IMR-90 (cell line): ENCODE measurements around the gene HOXA10. TPM values are rescaled to one million over a fixed set of nuclear protein-coding genes. Genes with fewer than 3 reads are reported as not detected.

ENCODE experiments used
- ATAC-seq: fragments of 200-7000 bp; cut with Tn5 transposase; 2 replicates; pipeline ENCODE4 v1.9.1; 2020; ENCODE audit warnings: low read depth, mild to moderate bottlenecking, moderate library complexity
- BruUV-seq: library from RNA; stranded (reverse); fragments of 400-500 nt; replicated peaks from 2 replicates; lab custom pipeline; 2021; lab: Mats Ljungman, UMichigan
- CTCF ChIA-PET: fragments of 300-600 bp; formaldehyde crosslinking; extraction: SDS; loops from one replicate; lab custom pipeline; 2021; ENCODE audit warnings: antibody characterized with exemption; lab: Yijun Ruan, JAX
- POLR2A ChIA-PET: fragments of 300-600 bp; sonication (Branson Sonifier 250); formaldehyde crosslinking; loops from one replicate; lab custom pipeline; 2022; ENCODE audit warnings: antibody characterized with exemption; ENCODE audit not compliant: unreplicated experiment; lab: Charles Lee
- DNase-seq: peaks from one replicate; pipeline ENCODE4 v3.0.0; 2013
- H2AFZ ChIP-seq: replicated peaks from 2 replicates; pipeline ENCODE3; 2013; ENCODE audit warnings: low read length, mild to moderate bottlenecking; ENCODE audit not compliant: poor library complexity
- H2AK5ac ChIP-seq: 2 replicates; pipeline ENCODE4 v1.6.1; 2013; ENCODE audit warnings: low read depth, low read length, inconsistent platforms
- H2AK9ac ChIP-seq: replicated peaks from 2 replicates; pipeline ENCODE3; 2013; ENCODE audit warnings: mild to moderate bottlenecking, low read depth, low read length, moderate library complexity; ENCODE audit not compliant: poor library complexity
- H2BK120ac ChIP-seq: 2 replicates; pipeline ENCODE4 v1.6.1; 2013; ENCODE audit warnings: low read depth, low read length, inconsistent platforms
- H2BK15ac ChIP-seq: 3 replicates; pipeline ENCODE4 v1.6.1; 2013; ENCODE audit warnings: low read depth, low read length, inconsistent platforms
- H2BK20ac ChIP-seq: 2 replicates; pipeline ENCODE4 v1.6.1; 2013; ENCODE audit warnings: low read depth, mild to moderate bottlenecking, inconsistent platforms, low read length, moderate library complexity
- H2BK5ac ChIP-seq: 2 replicates; pipeline ENCODE4 v1.6.1; 2013; ENCODE audit warnings: mild to moderate bottlenecking, low read depth, low read length, inconsistent platforms; ENCODE audit not compliant: poor library complexity, severe bottlenecking
- H3K14ac ChIP-seq: replicated peaks from 2 replicates; pipeline ENCODE4 v1.6.1; 2013; ENCODE audit warnings: low read depth, low read length, inconsistent platforms
- H3K18ac ChIP-seq: 2 replicates; pipeline ENCODE4 v1.6.1; 2013; ENCODE audit warnings: low read depth, low read length, control low read depth
- H3K23ac ChIP-seq: 2 replicates; pipeline ENCODE4 v1.6.1; 2013; ENCODE audit warnings: low read depth, low read length, inconsistent platforms
- H3K27ac ChIP-seq: 2 replicates; pipeline ENCODE4 v1.5.1; 2013; ENCODE audit warnings: mild to moderate bottlenecking, control low read depth, low read length; ENCODE audit not compliant: insufficient read depth
- H3K27me3 ChIP-seq: 2 replicates; pipeline ENCODE4 v1.6.1; 2013; ENCODE audit warnings: low read length; ENCODE audit not compliant: control insufficient read depth, insufficient read depth
- H3K36me3 ChIP-seq: 2 replicates; pipeline ENCODE4 v1.6.1; 2013; ENCODE audit warnings: low read length, mixed read lengths; ENCODE audit not compliant: control insufficient read depth, insufficient read depth
- H3K4ac ChIP-seq: 2 replicates; pipeline ENCODE4 v1.6.1; 2013; ENCODE audit warnings: low read depth, low read length, inconsistent platforms
- H3K4me1 ChIP-seq: 2 replicates; pipeline ENCODE4 v1.6.1; 2013; ENCODE audit warnings: low read length, mixed read lengths; ENCODE audit not compliant: control insufficient read depth, insufficient read depth
- H3K4me2 ChIP-seq: 2 replicates; pipeline ENCODE4 v1.6.1; 2013; ENCODE audit warnings: low read depth, mild to moderate bottlenecking, control low read depth, low read length, moderate library complexity
- H3K4me3 ChIP-seq: 2 replicates; pipeline ENCODE4 v1.5.1; 2013; ENCODE audit warnings: low read depth, mild to moderate bottlenecking, control low read depth, low read length, moderate library complexity; ENCODE audit not compliant: insufficient read depth
- H3K56ac ChIP-seq: 2 replicates; pipeline ENCODE4 v1.6.1; 2013; ENCODE audit warnings: low read length, inconsistent platforms; ENCODE audit not compliant: insufficient read depth; ENCODE audit errors: extremely low read depth
- H3K79me1 ChIP-seq, 2 experiments: 2 replicates each; pipeline ENCODE4 v1.6.1; 2013; ENCODE audit warnings: low read length in 2 of 2, inconsistent platforms in 1 of 2, low read depth in 1 of 2
- H3K9ac ChIP-seq: 2 replicates; pipeline ENCODE4 v1.6.1; 2013; ENCODE audit warnings: low read depth, low read length, control low read depth
- H3K9me1 ChIP-seq: 2 replicates; pipeline ENCODE4 v1.6.1; 2013; ENCODE audit warnings: low read length, inconsistent platforms; ENCODE audit not compliant: insufficient read depth
- H3K9me3 ChIP-seq: 2 replicates; pipeline ENCODE4 v1.6.1; 2013; ENCODE audit warnings: low read length; ENCODE audit not compliant: control insufficient read depth, insufficient read depth
- H4K20me1 ChIP-seq: 2 replicates; pipeline ENCODE4 v1.6.1; 2013; ENCODE audit warnings: low read length, inconsistent platforms; ENCODE audit not compliant: insufficient read depth
- H4K5ac ChIP-seq: 2 replicates; pipeline ENCODE4 v1.6.1; 2013; ENCODE audit warnings: mild to moderate bottlenecking, low read depth, low read length, control low read depth
- H4K8ac ChIP-seq, 2 experiments: 2 replicates each; pipeline ENCODE4 v1.6.1; 2013; ENCODE audit warnings: low read depth in 2 of 2, low read length in 2 of 2, control low read depth in 1 of 2, inconsistent platforms in 1 of 2
- H4K91ac ChIP-seq: 2 replicates; pipeline ENCODE4 v1.6.1; 2013; ENCODE audit warnings: low read depth, low read length, inconsistent platforms; ENCODE audit not compliant: insufficient read depth
- BHLHE40 ChIP-seq: fragments of 150-350 bp; IDR thresholded peaks from 2 replicates; pipeline ENCODE4 v1.6.1; 2016; ENCODE audit warnings: mild to moderate bottlenecking, low read depth, low read length
- CEBPB ChIP-seq: IDR thresholded peaks from 2 replicates; pipeline ENCODE4 v1.6.1; 2012; ENCODE audit warnings: low read depth, low read length, improper control_type of control experiment
- CHD1 ChIP-seq: IDR thresholded peaks from 2 replicates; pipeline ENCODE4 v1.6.1; 2012; ENCODE audit warnings: low read depth, low read length, improper control_type of control experiment
- CTCF ChIP-seq: conservative IDR thresholded peaks from 2 replicates; pipeline ENCODE4 v1.5.1; 2012; ENCODE audit warnings: mild to moderate bottlenecking, low read depth, low read length, improper control_type of control experiment
- FOS ChIP-seq: fragments of 150-350 bp; IDR thresholded peaks from 2 replicates; pipeline ENCODE4 v1.6.1; 2016; ENCODE audit warnings: low read depth, low read length
- MAZ ChIP-seq: IDR thresholded peaks from 2 replicates; pipeline ENCODE4 v1.6.1; 2012; ENCODE audit warnings: low read depth, mild to moderate bottlenecking, low read length, improper control_type of control experiment, moderate library complexity, borderline replicate concordance
- MXI1 ChIP-seq: IDR thresholded peaks from 2 replicates; pipeline ENCODE4 v1.6.1; 2012; ENCODE audit warnings: low read depth, mild to moderate bottlenecking, low read length, moderate library complexity, borderline replicate concordance
- NFE2L2 ChIP-seq: fragments of 150-350 bp; IDR thresholded peaks from 2 replicates; pipeline ENCODE4 v1.6.1; 2016; ENCODE audit warnings: low read depth, mild to moderate bottlenecking, low read length
- RAD21 ChIP-seq: IDR thresholded peaks from 2 replicates; pipeline ENCODE4 v1.6.1; 2012; ENCODE audit warnings: low read length, improper control_type of control experiment
- RCOR1 ChIP-seq: IDR thresholded peaks from 2 replicates; pipeline ENCODE4 v1.6.1; 2012; ENCODE audit warnings: mild to moderate bottlenecking, low read length, improper control_type of control experiment; ENCODE audit not compliant: insufficient replicate concordance
- RFX5 ChIP-seq: IDR thresholded peaks from 2 replicates; pipeline ENCODE4 v1.8.0; 2012; ENCODE audit warnings: low read depth, mild to moderate bottlenecking, low read length, moderate library complexity
- SMC3 ChIP-seq: fragments of 150-350 bp; IDR thresholded peaks from 2 replicates; pipeline ENCODE4 v1.6.1; 2016; ENCODE audit warnings: low read depth, mild to moderate bottlenecking, antibody characterized with exemption, low read length, moderate library complexity
- USF2 ChIP-seq: fragments of 150-350 bp; IDR thresholded peaks from 2 replicates; pipeline ENCODE4 v1.6.1; 2017; ENCODE audit warnings: mild to moderate bottlenecking, antibody characterized with exemption, low read length, low read depth
- WGBS, 2 experiments: methylation state at CpG; one replicate each; pipeline versions ENCODE4 v1.1.5 to v1.1.7; 2013; ENCODE audit warnings: missing lambda C conversion rate in 2 of 2; ENCODE audit not compliant: insufficient read length in 1 of 2; ENCODE audit errors: extremely low coverage in 2 of 2; 5-methylcytosine and 5-hydroxymethylcytosine counted together
- dilution Hi-C: fragments of 300-500 bp; cut with HindIII; formaldehyde crosslinking; loops from one replicate; pipeline ENCODE4 v1.14.3; 2018; ENCODE audit warnings: low sequenced_read_pairs; ENCODE audit not compliant: unreplicated experiment
- in situ Hi-C: fragments of 300-500 bp; cut with MboI; formaldehyde crosslinking; loops from 3 replicates; pipeline ENCODE4 v1.14.3; 2019; ENCODE audit warnings: low sequenced_read_pairs, inconsistent platforms, mixed read lengths
- intact Hi-C: fragments of 100-400 bp; cut with micrococcal nuclease; formaldehyde crosslinking; loops from 2 replicates; pipeline ENCODE4 v1.10.0; 2022
- polyA plus RNA-seq, 3 experiments: library from polyadenylated mRNA; depleted of rRNA; stranded (reverse); fragments of >200 nt; gene quantifications; 2 replicates each; pipeline ENCODE4 v1.2.3, GENCODE V29; 2012; ENCODE audit warnings: low replicate concordance in 1 of 3
- total RNA-seq: library from RNA; depleted of rRNA; stranded (reverse); fragments of >200 nt; gene quantifications from 2 replicates; pipeline ENCODE4 v1.2.3, GENCODE V29; 2012
- TF ChIP-seq, protein P1 (sequence below): fragments of 150-350 bp; IDR thresholded peaks from 2 replicates; pipeline ENCODE4 v1.6.1; 2016; ENCODE audit warnings: low read depth, mild to moderate bottlenecking, low read length, moderate library complexity, borderline replicate concordance

HOXA10 gene
- total and polyA plus RNA-seq, 2 of the 4 experiments (the other 2 are of a cell fraction), result 0.10 to 0.18 TPM

GRCh38 chr7:27169658-27170425, 4.3 kb downstream of the HOXA10 start:
- no peak overlapping the region for H3K56ac ChIP-seq
- H3K4me3 ChIP-seq, result no peak overlapping the region
- in situ Hi-C loops (no loop called here), dilution Hi-C loops (no loop called here), intact Hi-C loops (loop anchor here (10.0 kb wide), 1 partner anchor 1915 kb away; no protein-coding TSS in a partner anchor)
- H3K18ac ChIP-seq, result no peak overlapping the region
- H3K9me3 ChIP-seq, result peaks cover 28% of the 10 kb centered on the region
- no peaks in the 10 kb centered on the region for H3K4me1 ChIP-seq
- no peak overlapping the region for H3K14ac ChIP-seq
- H4K8ac ChIP-seq, result no peak overlapping the region
- H4K5ac ChIP-seq, result no peak overlapping the region
- peaks cover 16% of the 10 kb centered on the region; the same call in 1 of the 2 replicates for H4K20me1 ChIP-seq
- H2BK120ac ChIP-seq, result no peak overlapping the region
- no peak overlapping the region for H2AK5ac ChIP-seq
- no peaks in the 10 kb centered on the region for H3K36me3 ChIP-seq
- H2AFZ ChIP-seq, result peak overlapping the region; percentile 28
- no peak overlapping the region for H2BK5ac ChIP-seq
- ChIA-PET CTCF (interaction anchor here (0.6 to 1.1 kb wide), 2 partner anchors 9 to 80 kb away, joined by 3 read pairs; no protein-coding TSS in a partner anchor), POLR2A (no interaction called here)
- no peak overlapping the region for H4K91ac ChIP-seq
- no peak overlapping the region for H2BK15ac ChIP-seq
- peaks cover 95% of the 10 kb centered on the region for H3K27me3 ChIP-seq
- BruUV-seq, result no TSS peak
- H2AK9ac ChIP-seq, result no peak overlapping the region
- H2BK20ac ChIP-seq, result no peak overlapping the region
- H3K9ac ChIP-seq, result no peak overlapping the region
- no peak overlapping the region for H3K23ac ChIP-seq
- no peak overlapping the region for H3K4me2 ChIP-seq
- no peak for DNase-seq
- ATAC-seq, result no peak
- H3K9me1 ChIP-seq, result no peaks in the 10 kb centered on the region
- H3K4ac ChIP-seq, result no peak overlapping the region
- no peak overlapping the region for H3K27ac ChIP-seq
- 10% methylated on average over 14 of the region's 46 CpGs; no CpG with 5 or more reads in 1 of the 2 experiments for whole genome bisulfite sequencing, 2 experiments
- no peaks in the 10 kb centered on the region for H3K79me1 ChIP-seq
- TF ChIP-seq MAZ (no peak), BHLHE40 (no peak), SMC3 (no peak), NFE2L2 (no peak), CTCF (no peak), RFX5 (no peak), CHD1 (no peak), CEBPB (no peak), RAD21 (no peak), MXI1 (no peak), USF2 (no peak), FOS (no peak), RCOR1 (no peak)
- TF ChIP-seq, protein P1, sequence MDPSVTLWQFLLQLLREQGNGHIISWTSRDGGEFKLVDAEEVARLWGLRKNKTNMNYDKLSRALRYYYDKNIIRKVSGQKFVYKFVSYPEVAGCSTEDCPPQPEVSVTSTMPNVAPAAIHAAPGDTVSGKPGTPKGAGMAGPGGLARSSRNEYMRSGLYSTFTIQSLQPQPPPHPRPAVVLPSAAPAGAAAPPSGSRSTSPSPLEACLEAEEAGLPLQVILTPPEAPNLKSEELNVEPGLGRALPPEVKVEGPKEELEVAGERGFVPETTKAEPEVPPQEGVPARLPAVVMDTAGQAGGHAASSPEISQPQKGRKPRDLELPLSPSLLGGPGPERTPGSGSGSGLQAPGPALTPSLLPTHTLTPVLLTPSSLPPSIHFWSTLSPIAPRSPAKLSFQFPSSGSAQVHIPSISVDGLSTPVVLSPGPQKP, result no peak
